Measurements from ENCODE around the gene UBE2S. TPM values are rescaled to one million over a fixed set of nuclear protein-coding genes. Genes with fewer than 3 reads are reported as not detected.

The UBE2S gene
- total and polyA plus RNA-seq, 8 donors, result 26.5 to 71.2 (median 35.7) TPM

DNA sequence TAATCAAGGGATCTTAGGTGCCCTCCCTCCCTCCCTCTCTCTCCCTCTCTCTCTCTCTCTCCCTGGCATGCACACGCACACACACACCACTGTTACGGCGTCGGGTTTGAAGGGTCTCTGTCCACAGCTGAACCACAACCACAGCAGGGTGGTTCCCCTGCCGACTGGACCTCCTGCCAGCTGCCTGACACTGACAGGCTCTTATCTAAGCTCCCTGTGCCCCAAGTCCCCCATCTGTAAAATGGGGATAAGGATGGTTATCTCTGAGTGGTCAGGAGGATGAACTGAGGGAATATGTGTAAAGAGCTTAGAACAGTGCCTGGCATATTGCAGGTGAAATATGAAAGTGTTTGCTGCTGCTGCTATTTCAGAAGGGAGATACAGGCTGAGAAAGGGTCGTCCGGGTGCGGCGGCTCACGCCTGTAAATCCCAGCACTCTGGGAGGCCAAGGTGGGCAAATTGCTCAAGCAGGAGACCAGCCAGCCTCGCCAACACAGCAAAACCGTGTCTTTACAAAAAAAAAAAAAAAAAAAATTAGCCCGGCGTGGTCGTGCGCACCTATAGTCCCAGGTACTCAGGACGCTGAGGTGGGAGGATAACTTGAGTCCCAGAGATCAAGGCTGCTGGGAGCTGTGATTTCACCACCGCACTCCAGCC lies 36.4 kb upstream of the UBE2S start:
- DNase-seq (no peak), ATAC-seq (no peak)
- TF ChIP-seq, protein P1, sequence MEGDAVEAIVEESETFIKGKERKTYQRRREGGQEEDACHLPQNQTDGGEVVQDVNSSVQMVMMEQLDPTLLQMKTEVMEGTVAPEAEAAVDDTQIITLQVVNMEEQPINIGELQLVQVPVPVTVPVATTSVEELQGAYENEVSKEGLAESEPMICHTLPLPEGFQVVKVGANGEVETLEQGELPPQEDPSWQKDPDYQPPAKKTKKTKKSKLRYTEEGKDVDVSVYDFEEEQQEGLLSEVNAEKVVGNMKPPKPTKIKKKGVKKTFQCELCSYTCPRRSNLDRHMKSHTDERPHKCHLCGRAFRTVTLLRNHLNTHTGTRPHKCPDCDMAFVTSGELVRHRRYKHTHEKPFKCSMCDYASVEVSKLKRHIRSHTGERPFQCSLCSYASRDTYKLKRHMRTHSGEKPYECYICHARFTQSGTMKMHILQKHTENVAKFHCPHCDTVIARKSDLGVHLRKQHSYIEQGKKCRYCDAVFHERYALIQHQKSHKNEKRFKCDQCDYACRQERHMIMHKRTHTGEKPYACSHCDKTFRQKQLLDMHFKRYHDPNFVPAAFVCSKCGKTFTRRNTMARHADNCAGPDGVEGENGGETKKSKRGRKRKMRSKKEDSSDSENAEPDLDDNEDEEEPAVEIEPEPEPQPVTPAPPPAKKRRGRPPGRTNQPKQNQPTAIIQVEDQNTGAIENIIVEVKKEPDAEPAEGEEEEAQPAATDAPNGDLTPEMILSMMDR (IDR thresholded peaks at IDR 0.05), result no peak
- Histone ChIP-seq H3K4me1 (peaks cover 0 to 13% of the 10 kb centered on the region in 2 donors), H3K9me3 (no peaks in the 10 kb centered on the region), H3K36me3 (no peaks in the 10 kb centered on the region), H3K27me3 (peaks cover 55 to 89% of the 10 kb centered on the region in 2 donors), H3K4me3 (no peak overlapping the region), H3K27ac (no peak overlapping the region)
- intact Hi-C loops (cut with DNase I), result no loop called here

DNA sequence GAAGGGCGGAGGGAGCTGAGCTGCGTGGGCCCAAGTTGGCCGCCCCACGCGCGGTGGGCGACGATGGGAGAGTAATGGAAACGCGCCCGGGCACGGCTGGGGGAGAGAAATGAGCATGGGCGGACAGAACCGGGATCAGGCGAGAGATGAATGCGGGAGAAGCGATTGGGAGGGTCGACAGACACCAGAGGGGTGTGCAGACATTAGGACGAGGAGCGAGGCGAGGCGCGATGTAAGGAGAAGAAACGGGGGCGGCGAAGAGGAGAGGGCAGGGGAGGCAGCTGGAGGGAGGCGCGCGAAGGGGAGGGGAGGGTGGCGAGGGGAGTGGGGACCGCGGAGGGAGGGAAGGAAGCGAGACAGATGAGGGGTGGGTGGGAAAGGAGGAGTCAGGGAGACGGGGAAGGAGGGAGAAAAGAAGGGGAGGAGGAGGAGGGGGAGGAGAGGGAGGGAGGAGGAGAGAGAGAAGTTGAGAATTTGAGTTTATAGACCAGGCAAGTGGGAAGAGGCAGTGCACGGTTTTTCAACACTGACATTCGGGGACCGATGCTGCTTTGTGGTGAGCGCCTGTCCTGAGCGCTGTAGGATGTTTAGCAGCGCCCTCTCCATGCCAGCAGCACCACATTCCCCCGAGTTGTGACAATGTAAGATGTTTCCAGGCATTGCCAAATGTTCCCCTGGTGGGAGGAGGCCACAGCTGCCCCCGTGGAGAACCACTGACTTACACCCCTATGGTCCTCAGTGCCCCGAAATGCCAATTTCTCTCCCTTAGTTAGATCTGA lies 35.6 kb upstream of the UBE2S start, which contains the start of gene SHISA7:
TSS of gene SHISA7 (minus strand) at position 256 of the 779 bp plus-strand sequence. CDS start 437 bp downstream, outside the sequence.
- ATAC-seq, result no peak
- H3K27ac ChIP-seq, result no peak within 1 kb of the TSS
- H3K27me3 ChIP-seq, result peaks cover 60 to 96% of the 10 kb centered on the region in 2 donors

DNA sequence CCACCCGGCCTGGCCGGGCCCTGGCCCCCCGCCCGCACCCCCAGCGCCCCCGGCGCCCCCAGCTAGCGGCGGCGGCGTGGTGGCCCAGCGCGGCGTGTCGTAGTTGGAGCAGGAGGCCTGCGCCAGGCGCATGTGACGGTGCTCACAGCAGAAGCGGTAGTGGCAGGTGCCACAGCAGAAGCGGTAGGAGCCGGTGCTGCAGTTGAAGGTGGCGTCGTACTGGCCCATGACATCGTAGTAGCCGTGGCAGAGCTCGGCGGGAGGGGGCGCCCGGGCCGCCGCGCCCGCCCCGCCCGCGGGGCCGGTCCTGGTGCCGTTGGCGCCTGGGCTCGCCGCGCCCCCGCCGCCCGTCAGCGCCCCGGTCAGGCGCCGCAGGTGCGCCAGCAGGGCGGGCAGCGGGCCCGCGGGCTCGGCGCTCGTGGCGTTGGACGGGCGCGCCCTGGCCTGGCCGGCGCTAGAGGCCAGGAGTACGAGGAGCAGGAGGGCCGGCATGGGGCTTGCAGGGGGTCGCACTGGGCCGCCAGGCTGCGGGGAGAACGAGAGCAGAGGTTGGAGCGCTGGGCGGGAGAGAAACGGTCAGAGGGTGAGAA lies 34.9 kb upstream of the UBE2S start:
- H3K27ac ChIP-seq, result no peak overlapping the region
- ATAC-seq, result no peak
- no peak overlapping the region for H3K4me3 ChIP-seq
- H3K36me3 ChIP-seq, result no peaks in the 10 kb centered on the region
- no peak for DNase-seq
- H3K27me3 ChIP-seq, result peaks cover 60 to 100% of the 10 kb centered on the region in 2 donors
- intact Hi-C loops (cut with DNase I), result no loop called here
- no peaks in the 10 kb centered on the region for H3K9me3 ChIP-seq
- TF ChIP-seq, protein P1 (IDR thresholded peaks at IDR 0.05), result no peak
- H3K4me1 ChIP-seq, result peaks cover 0 to 13% of the 10 kb centered on the region in 2 donors

More for the DNA sequence above, 35.6 kb upstream of the UBE2S start, which contains the start of gene SHISA7:
- intact Hi-C loops (cut with DNase I), result no loop called here
- TF ChIP-seq, protein P1 (IDR thresholded peaks at IDR 0.05), result no peak
- Histone ChIP-seq H3K4me1 (peaks cover 0 to 13% of the 10 kb centered on the region in 2 donors), H3K36me3 (no peaks in the 10 kb centered on the region), H3K4me3 (no peak within 1 kb of the TSS), H3K9me3 (no peaks in the 10 kb centered on the region)
- no peak for DNase-seq

DNA sequence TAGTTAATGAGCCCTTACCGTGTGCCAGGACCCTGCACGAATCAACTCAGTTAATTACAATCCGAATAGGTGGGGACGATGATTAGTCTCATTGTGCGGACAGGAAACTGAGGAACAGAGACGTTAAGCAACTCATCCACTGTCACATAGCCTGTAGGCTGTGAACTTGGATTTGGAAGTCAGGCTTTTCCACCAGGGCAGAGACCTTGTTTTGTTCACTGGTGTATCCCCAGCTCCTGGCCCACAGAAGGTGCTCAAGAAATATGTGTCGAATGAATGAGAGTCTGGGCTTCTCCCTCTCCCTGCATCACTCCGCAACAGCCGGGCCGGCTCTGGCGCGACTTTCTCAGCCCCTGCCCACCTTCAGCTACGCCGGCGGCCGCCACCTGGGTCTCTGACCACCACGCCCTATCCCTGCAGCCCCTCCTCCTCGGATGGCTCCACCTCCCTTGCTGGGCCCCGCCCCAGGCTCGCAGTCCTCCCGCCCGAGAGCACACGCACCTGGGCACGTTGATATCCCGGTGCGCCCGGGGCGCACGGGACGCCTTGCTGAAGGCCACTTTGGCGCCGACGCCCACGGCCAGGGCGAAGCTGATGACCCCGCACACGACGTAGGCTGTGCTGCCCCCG lies 34.2 kb upstream of the UBE2S start:
- H3K4me3 ChIP-seq, result no peak overlapping the region
- ATAC-seq (no peak), DNase-seq (no peak)
- H3K27me3 ChIP-seq, result peaks cover 60 to 100% of the 10 kb centered on the region in 2 donors
- H3K36me3 ChIP-seq, result no peaks in the 10 kb centered on the region
- no peak overlapping the region for H3K27ac ChIP-seq
- no peaks in the 10 kb centered on the region for H3K9me3 ChIP-seq
- TF ChIP-seq, protein P1 (IDR thresholded peaks at IDR 0.05), result no peak
- peaks cover 0 to 13% of the 10 kb centered on the region in 2 donors for H3K4me1 ChIP-seq
- intact Hi-C loops (cut with DNase I), result no loop called here
